ENCODE data around the gene ARHGAP12.

Gene ARHGAP12

GRCh38 chr10:31949266-31949665 is 20.6 kb upstream of the ARHGAP12 start:
- no peak overlapping the region for H3K27ac ChIP-seq (ENCODE audit: low read depth, low read length)
- H3K9me3 ChIP-seq (ENCODE audit: control insufficient read depth in 5 of 5, low read length in 5 of 5): peaks cover 0 to 4% (median 0%) of the 10 kb centered on the region in 5 donors

GRCh38 chr10:31948021-31948420 is 19.4 kb upstream of the ARHGAP12 start:
- Histone ChIP-seq H3K27me3 (ENCODE audit: control insufficient read depth in 5 of 5, insufficient read depth in 4 of 5, low read length in 5 of 5) (no peaks in the 10 kb centered on the region), H3K4me1 (ENCODE audit: control insufficient read depth in 5 of 5, insufficient read depth in 5 of 5, low read length in 5 of 5) (peaks cover 0 to 16% (median 10%) of the 10 kb centered on the region in 5 donors), H3K9me3 (ENCODE audit: control insufficient read depth in 5 of 5, low read length in 5 of 5) (no peaks in the 10 kb centered on the region), H3K36me3 (ENCODE audit: control insufficient read depth in 5 of 5, insufficient read depth in 5 of 5, low read length in 5 of 5) (no peaks in the 10 kb centered on the region), H3K9ac (ENCODE audit: low read length in 5 of 5) (peak overlapping the region in 2 of 5 donors; percentile 27 to 28), H3K27ac (ENCODE audit: low read depth, low read length) (peak overlapping the region; percentile 46), H3K4me3 (ENCODE audit: low read depth in 1 of 5, low read length in 5 of 5) (peak overlapping the region; percentile 26 to 47 (median 42))

More at GRCh38 chr10:31949266-31949665, 20.6 kb upstream of the ARHGAP12 start:
- Histone ChIP-seq H3K36me3 (ENCODE audit: control insufficient read depth in 5 of 5, insufficient read depth in 5 of 5, low read length in 5 of 5) (no peaks in the 10 kb centered on the region), H3K4me3 (ENCODE audit: low read depth in 1 of 5, low read length in 5 of 5) (no peak overlapping the region), H3K9ac (ENCODE audit: low read length in 5 of 5) (no peak overlapping the region), H3K4me1 (ENCODE audit: control insufficient read depth in 5 of 5, insufficient read depth in 5 of 5, low read length in 5 of 5) (peaks cover 0 to 16% (median 10%) of the 10 kb centered on the region in 5 donors), H3K27me3 (ENCODE audit: control insufficient read depth in 5 of 5, insufficient read depth in 4 of 5, low read length in 5 of 5) (no peaks in the 10 kb centered on the region)

- Histone ChIP-seq H3K9ac (ENCODE audit: low read length in 5 of 5) (peak overlapping the region in 2 of 5 donors; percentile 27 to 28), H3K27ac (ENCODE audit: low read depth, low read length) (peak overlapping the region; percentile 46), H3K36me3 (ENCODE audit: control insufficient read depth in 5 of 5, insufficient read depth in 5 of 5, low read length in 5 of 5) (no peaks in the 10 kb centered on the region), H3K27me3 (ENCODE audit: control insufficient read depth in 5 of 5, insufficient read depth in 4 of 5, low read length in 5 of 5) (no peaks in the 10 kb centered on the region), H3K4me1 (ENCODE audit: control insufficient read depth in 5 of 5, insufficient read depth in 5 of 5, low read length in 5 of 5) (peaks cover 0 to 16% (median 10%) of the 10 kb centered on the region in 5 donors), H3K9me3 (ENCODE audit: control insufficient read depth in 5 of 5, low read length in 5 of 5) (no peaks in the 10 kb centered on the region), H3K4me3 (ENCODE audit: low read depth in 1 of 5, low read length in 5 of 5) (peak overlapping the region; percentile 26 to 47 (median 42))
Observed at GRCh38 chr10:31947144-31947926, 18.7 kb upstream of the ARHGAP12 start.

- Histone ChIP-seq H3K9ac (ENCODE audit: low read length in 5 of 5) (no peak overlapping the region), H3K4me3 (ENCODE audit: low read depth in 1 of 5, low read length in 5 of 5) (no peak overlapping the region), H3K27ac (ENCODE audit: low read depth, low read length) (no peak overlapping the region), H3K4me1 (ENCODE audit: control insufficient read depth in 5 of 5, insufficient read depth in 5 of 5, low read length in 5 of 5) (peaks cover 0 to 16% (median 10%) of the 10 kb centered on the region in 5 donors), H3K9me3 (ENCODE audit: control insufficient read depth in 5 of 5, low read length in 5 of 5) (no peaks in the 10 kb centered on the region), H3K27me3 (ENCODE audit: control insufficient read depth in 5 of 5, insufficient read depth in 4 of 5, low read length in 5 of 5) (no peaks in the 10 kb centered on the region), H3K36me3 (ENCODE audit: control insufficient read depth in 5 of 5, insufficient read depth in 5 of 5, low read length in 5 of 5) (no peaks in the 10 kb centered on the region)
Observed at GRCh38 chr10:31945392-31945791, 16.8 kb upstream of the ARHGAP12 start.

- Histone ChIP-seq H3K9ac (ENCODE audit: low read length in 5 of 5) (no peak overlapping the region), H3K4me1 (ENCODE audit: control insufficient read depth in 5 of 5, insufficient read depth in 5 of 5, low read length in 5 of 5) (peaks cover 0 to 16% (median 10%) of the 10 kb centered on the region in 5 donors), H3K27me3 (ENCODE audit: control insufficient read depth in 5 of 5, insufficient read depth in 4 of 5, low read length in 5 of 5) (no peaks in the 10 kb centered on the region), H3K27ac (ENCODE audit: low read depth, low read length) (no peak overlapping the region), H3K4me3 (ENCODE audit: low read depth in 1 of 5, low read length in 5 of 5) (no peak overlapping the region), H3K36me3 (ENCODE audit: control insufficient read depth in 5 of 5, insufficient read depth in 5 of 5, low read length in 5 of 5) (no peaks in the 10 kb centered on the region), H3K9me3 (ENCODE audit: control insufficient read depth in 5 of 5, low read length in 5 of 5) (no peaks in the 10 kb centered on the region)
Observed at GRCh38 chr10:31944071-31944433, 15.4 kb upstream of the ARHGAP12 start.

GRCh38 chr10:31942892-31943291 is 14.3 kb upstream of the ARHGAP12 start:
- no peak overlapping the region for H3K27ac ChIP-seq (ENCODE audit: low read depth, low read length)
- no peaks in the 10 kb centered on the region for H3K27me3 ChIP-seq (ENCODE audit: control insufficient read depth in 5 of 5, insufficient read depth in 4 of 5, low read length in 5 of 5)
- H3K9ac ChIP-seq (ENCODE audit: low read length in 5 of 5): no peak overlapping the region
- no peaks in the 10 kb centered on the region for H3K36me3 ChIP-seq (ENCODE audit: control insufficient read depth in 5 of 5, insufficient read depth in 5 of 5, low read length in 5 of 5)
- no peak overlapping the region for H3K4me3 ChIP-seq (ENCODE audit: low read depth in 1 of 5, low read length in 5 of 5)
- H3K4me1 ChIP-seq (ENCODE audit: control insufficient read depth in 5 of 5, insufficient read depth in 5 of 5, low read length in 5 of 5): peaks cover 0 to 11% (median 8%) of the 10 kb centered on the region in 5 donors
- H3K9me3 ChIP-seq (ENCODE audit: control insufficient read depth in 5 of 5, low read length in 5 of 5): no peaks in the 10 kb centered on the region

GRCh38 chr10:31942435-31942834 is 13.8 kb upstream of the ARHGAP12 start:
- Histone ChIP-seq H3K9me3 (ENCODE audit: control insufficient read depth in 5 of 5, low read length in 5 of 5) (no peaks in the 10 kb centered on the region), H3K27me3 (ENCODE audit: control insufficient read depth in 5 of 5, insufficient read depth in 4 of 5, low read length in 5 of 5) (no peaks in the 10 kb centered on the region), H3K36me3 (ENCODE audit: control insufficient read depth in 5 of 5, insufficient read depth in 5 of 5, low read length in 5 of 5) (no peaks in the 10 kb centered on the region), H3K9ac (ENCODE audit: low read length in 5 of 5) (no peak overlapping the region), H3K4me1 (ENCODE audit: control insufficient read depth in 5 of 5, insufficient read depth in 5 of 5, low read length in 5 of 5) (peaks cover 0 to 7% (median 6%) of the 10 kb centered on the region in 5 donors), H3K27ac (ENCODE audit: low read depth, low read length) (no peak overlapping the region), H3K4me3 (ENCODE audit: low read depth in 1 of 5, low read length in 5 of 5) (no peak overlapping the region)

GRCh38 chr10:31940839-31941653 is 12.4 kb upstream of the ARHGAP12 start:
- H3K9me3 ChIP-seq (ENCODE audit: control insufficient read depth in 5 of 5, low read length in 5 of 5): no peaks in the 10 kb centered on the region
- no peak overlapping the region for H3K4me3 ChIP-seq (ENCODE audit: low read depth in 1 of 5, low read length in 5 of 5)
- H3K36me3 ChIP-seq (ENCODE audit: control insufficient read depth in 5 of 5, insufficient read depth in 5 of 5, low read length in 5 of 5): no peaks in the 10 kb centered on the region
- H3K27ac ChIP-seq (ENCODE audit: low read depth, low read length): no peak overlapping the region
- H3K4me1 ChIP-seq (ENCODE audit: control insufficient read depth in 5 of 5, insufficient read depth in 5 of 5, low read length in 5 of 5): peaks cover 0 to 6% (median 0%) of the 10 kb centered on the region in 5 donors
- H3K27me3 ChIP-seq (ENCODE audit: control insufficient read depth in 5 of 5, insufficient read depth in 4 of 5, low read length in 5 of 5): no peaks in the 10 kb centered on the region
- no peak overlapping the region for H3K9ac ChIP-seq (ENCODE audit: low read length in 5 of 5)

GRCh38 chr10:31939797-31940708 is 11.4 kb upstream of the ARHGAP12 start:
- H3K27me3 ChIP-seq (ENCODE audit: control insufficient read depth in 5 of 5, insufficient read depth in 4 of 5, low read length in 5 of 5): no peaks in the 10 kb centered on the region
- H3K9ac ChIP-seq (ENCODE audit: low read length in 5 of 5): no peak overlapping the region
- H3K27ac ChIP-seq (ENCODE audit: low read depth, low read length): no peak overlapping the region
- peaks cover 0 to 6% (median 0%) of the 10 kb centered on the region in 5 donors for H3K4me1 ChIP-seq (ENCODE audit: control insufficient read depth in 5 of 5, insufficient read depth in 5 of 5, low read length in 5 of 5)
- H3K4me3 ChIP-seq (ENCODE audit: low read depth in 1 of 5, low read length in 5 of 5): no peak overlapping the region
- H3K9me3 ChIP-seq (ENCODE audit: control insufficient read depth in 5 of 5, low read length in 5 of 5): no peaks in the 10 kb centered on the region
- H3K36me3 ChIP-seq (ENCODE audit: control insufficient read depth in 5 of 5, insufficient read depth in 5 of 5, low read length in 5 of 5): no peaks in the 10 kb centered on the region

Data from subcutaneous abdominal adipose tissue (tissue), 5 donors.